Psoas muscle (tissue), 8 donors: ENCODE data around the gene TJP1. TPM values are rescaled to one million over a fixed set of nuclear protein-coding genes. Genes with fewer than 3 reads are reported as not detected.

Experiments
- ATAC-seq, 4 donors: fragments of 200-7000 bp; cut with Tn5 transposase; one replicate each; pipeline ENCODE4 v1.9.1; 2020; ENCODE audit warnings: moderate library complexity in 3 of 4, mild to moderate bottlenecking in 2 of 4
- DNase-seq, 2 donors: peaks; one replicate each; pipeline ENCODE4 v3.0.0-alpha.2; 2020
- H3K27ac ChIP-seq: fragments of 200-600 bp; one replicate; pipeline ENCODE4 v1.8.0; 2022
- H3K27me3 ChIP-seq, 3 donors: fragments of 200-600 bp in 1 of 3; one replicate each; pipeline versions ENCODE4 v1.6.1 to v1.8.0; 2013 to 2022; ENCODE audit warnings: low read length in 2 of 3, mild to moderate bottlenecking in 2 of 3, moderate library complexity in 1 of 3; ENCODE audit not compliant: insufficient read depth in 3 of 3
- H3K36me3 ChIP-seq, 2 donors: fragments of 200-600 bp in 1 of 2; one replicate each; pipeline versions ENCODE4 v1.6.1 to v1.8.0; 2013 to 2022; ENCODE audit warnings: low read depth in 1 of 2, mild to moderate bottlenecking in 1 of 2, moderate library complexity in 1 of 2; ENCODE audit not compliant: insufficient read depth in 1 of 2
- H3K4me1 ChIP-seq: fragments of 200-600 bp; one replicate; pipeline ENCODE4 v1.8.0; 2022
- H3K4me3 ChIP-seq: fragments of 200-600 bp; one replicate; pipeline ENCODE4 v1.8.0; 2022; ENCODE audit warnings: mild to moderate bottlenecking
- H3K9me3 ChIP-seq: fragments of 200-600 bp; one replicate; pipeline ENCODE4 v1.8.0; 2022
- WGBS, 3 donors: extraction: QIAGEN DNeasy Blood & Tissue Kit; methylation state at CpG; one replicate each; pipeline versions ENCODE4 v1.1.6 to v1.1.7; 2013; 5-methylcytosine and 5-hydroxymethylcytosine counted together
- intact Hi-C, 2 donors: fragments of 100-400 bp; cut with DNase I; formaldehyde crosslinking; loops; one replicate each; pipeline versions ENCODE4 v1.11.0 to v1.14.2; 2022
- polyA plus RNA-seq, 3 donors: library from polyadenylated mRNA; stranded (reverse); fragments of 200-250 nt; gene quantifications; one replicate each; pipeline ENCODE4 v1.2.3, GENCODE V29; 2013
- total RNA-seq, 4 donors: library from RNA; stranded (reverse); fragmentation: NEBNext Ultra II Directional in 2 of 4; extraction: Animal tissue kit (Norgen Biotek cat#: 25700) in 2 of 4; gene quantifications; one replicate each; pipeline versions ENCODE4 v1.2.1 to v1.2.4, GENCODE V29; 2021 to 2023
- TF ChIP-seq, protein P1 (sequence below): fragments of 200-600 bp; IDR thresholded peaks from one replicate; pipeline ENCODE4 v1.8.0; 2022; ENCODE audit warnings: antibody characterized with exemption
- donor health status: healthy with polysubstance abuse.
- donor health status: DM: no; HTN: no; CAD: no; lungs with moderate emphysema.
- donor health status: Bipolar disorder and iron deficiency.
- donor health status: healthy.
- donor health status: DM: yes; HTN: yes; CAD: no.
- donor health status: DM: no; HTN: no; CAD: no.
- donor health status: DM: no; HTN: no; CAD: no.
- donor health status: DM: yes; HTN: yes; CAD: no.

TJP1 gene
- total and polyA plus RNA-seq, 7 donors = 8.6 to 49.9 (median 32.6) TPM

DNA sequence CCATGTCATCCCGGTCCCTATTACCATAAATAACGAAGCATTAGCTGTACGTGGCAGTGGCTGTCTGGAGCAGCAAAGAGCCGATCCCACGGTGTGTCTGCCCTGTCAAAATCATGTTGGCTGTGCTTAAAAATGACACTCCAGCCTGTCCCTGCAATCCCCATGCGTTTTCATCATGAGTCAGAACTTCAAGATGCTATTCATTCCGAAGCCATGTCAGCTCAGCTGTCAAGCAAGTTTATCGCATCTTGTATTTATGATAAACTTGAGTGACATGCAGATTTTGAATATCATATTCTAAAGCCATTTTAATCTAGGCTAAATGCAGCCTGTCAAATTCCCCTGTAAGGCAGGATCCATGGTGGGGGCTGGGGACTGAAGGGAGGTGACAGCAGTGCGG, 152.4 kb downstream of the TJP1 start:
- ATAC-seq (no peak), DNase-seq (no peak)
- intact Hi-C loops = loop anchor here in 1 of 2 donors (10.0 kb wide), 2 partner anchors 265 to 405 kb away; no protein-coding TSS in a partner anchor
- H3K27ac ChIP-seq = no peak overlapping the region
- WGBS, 3 donors = 69 to 74% (median 70%) methylated on average over 9 of the region's 9 CpGs
- H3K4me1 ChIP-seq = no peaks in the 10 kb centered on the region
- H3K9me3 ChIP-seq = no peaks in the 10 kb centered on the region
- no peaks in the 10 kb centered on the region for H3K36me3 ChIP-seq
- TF ChIP-seq, protein P1, sequence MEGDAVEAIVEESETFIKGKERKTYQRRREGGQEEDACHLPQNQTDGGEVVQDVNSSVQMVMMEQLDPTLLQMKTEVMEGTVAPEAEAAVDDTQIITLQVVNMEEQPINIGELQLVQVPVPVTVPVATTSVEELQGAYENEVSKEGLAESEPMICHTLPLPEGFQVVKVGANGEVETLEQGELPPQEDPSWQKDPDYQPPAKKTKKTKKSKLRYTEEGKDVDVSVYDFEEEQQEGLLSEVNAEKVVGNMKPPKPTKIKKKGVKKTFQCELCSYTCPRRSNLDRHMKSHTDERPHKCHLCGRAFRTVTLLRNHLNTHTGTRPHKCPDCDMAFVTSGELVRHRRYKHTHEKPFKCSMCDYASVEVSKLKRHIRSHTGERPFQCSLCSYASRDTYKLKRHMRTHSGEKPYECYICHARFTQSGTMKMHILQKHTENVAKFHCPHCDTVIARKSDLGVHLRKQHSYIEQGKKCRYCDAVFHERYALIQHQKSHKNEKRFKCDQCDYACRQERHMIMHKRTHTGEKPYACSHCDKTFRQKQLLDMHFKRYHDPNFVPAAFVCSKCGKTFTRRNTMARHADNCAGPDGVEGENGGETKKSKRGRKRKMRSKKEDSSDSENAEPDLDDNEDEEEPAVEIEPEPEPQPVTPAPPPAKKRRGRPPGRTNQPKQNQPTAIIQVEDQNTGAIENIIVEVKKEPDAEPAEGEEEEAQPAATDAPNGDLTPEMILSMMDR = no peak
- no peak overlapping the region for H3K4me3 ChIP-seq
- peaks cover 0 to 18% (median under 1%) of the 10 kb centered on the region in 3 donors for H3K27me3 ChIP-seq

DNA sequence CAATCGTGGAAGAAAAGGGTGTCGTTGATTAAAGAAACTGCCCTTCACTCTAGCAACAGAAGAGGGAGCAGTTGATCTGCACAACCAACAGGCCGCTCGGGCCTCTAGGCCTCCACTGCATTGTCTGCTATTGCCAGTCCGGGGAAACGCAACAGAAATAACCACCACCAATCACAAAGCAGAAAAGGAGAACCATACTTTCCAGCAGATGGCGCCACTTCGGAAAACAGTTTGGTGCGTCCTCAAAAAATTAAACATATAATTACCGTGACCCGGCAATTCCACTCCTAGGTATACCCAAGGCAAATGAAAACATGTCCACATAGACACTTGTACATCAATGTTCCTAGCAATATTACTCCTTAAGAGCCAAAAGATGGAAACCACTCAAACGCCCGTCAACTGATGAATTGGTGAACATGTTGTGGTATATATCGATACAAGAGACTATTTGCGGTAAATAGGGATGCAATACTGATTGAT, 154.1 kb downstream of the TJP1 start:
- peak in 1 of 2 donors; percentile 31 for DNase-seq
- H3K27ac ChIP-seq = no peak overlapping the region
- ATAC-seq = peak in 1 of 4 donors; percentile 49
- H3K4me3 ChIP-seq = no peak overlapping the region
- 51 to 57% (median 56%) methylated on average over 15 of the region's 15 CpGs for WGBS, 3 donors
- peaks cover 0 to 6% (median 0%) of the 10 kb centered on the region in 3 donors for H3K27me3 ChIP-seq
- no peaks in the 10 kb centered on the region for H3K4me1 ChIP-seq
- TF ChIP-seq, protein P1 = peak; percentile 58
- H3K36me3 ChIP-seq = no peaks in the 10 kb centered on the region
- intact Hi-C loops = loop anchor here in 1 of 2 donors (10.0 kb wide), 2 partner anchors 267 to 407 kb away; no protein-coding TSS in a partner anchor
- H3K9me3 ChIP-seq = no peaks in the 10 kb centered on the region

DNA sequence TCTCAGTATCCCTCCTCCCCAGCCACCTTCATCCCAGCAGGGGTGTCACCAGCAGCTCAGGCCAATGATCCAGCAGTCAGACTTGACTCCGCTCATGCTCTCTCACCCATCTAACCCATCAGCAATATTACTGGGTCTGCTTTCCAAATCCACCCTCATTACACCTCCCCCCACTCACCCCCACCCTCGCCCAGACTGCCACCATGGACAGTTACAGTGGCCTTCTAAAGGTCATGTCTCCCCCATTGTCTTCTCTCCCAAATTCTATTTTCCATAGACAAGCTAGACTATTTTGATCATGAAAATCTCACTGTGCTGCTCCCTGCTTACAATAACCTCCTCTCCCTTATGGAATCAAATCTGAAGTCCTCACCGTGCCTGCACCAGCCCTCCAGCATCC, 156.0 kb downstream of the TJP1 start:
- intact Hi-C loops = loop anchor here in 1 of 2 donors (10.0 kb wide), 2 partner anchors 269 to 409 kb away; no protein-coding TSS in a partner anchor
- H3K36me3 ChIP-seq = no peaks in the 10 kb centered on the region
- WGBS, 3 donors = 91 to 95% (median 94%) methylated on average over 3 of the region's 3 CpGs
- H3K27me3 ChIP-seq = no peaks in the 10 kb centered on the region
- no peaks in the 10 kb centered on the region for H3K9me3 ChIP-seq
- no peak overlapping the region for H3K27ac ChIP-seq
- no peak for DNase-seq
- no peak for ATAC-seq
- no peak overlapping the region for H3K4me3 ChIP-seq
- TF ChIP-seq, protein P1 = no peak
- no peaks in the 10 kb centered on the region for H3K4me1 ChIP-seq

DNA sequence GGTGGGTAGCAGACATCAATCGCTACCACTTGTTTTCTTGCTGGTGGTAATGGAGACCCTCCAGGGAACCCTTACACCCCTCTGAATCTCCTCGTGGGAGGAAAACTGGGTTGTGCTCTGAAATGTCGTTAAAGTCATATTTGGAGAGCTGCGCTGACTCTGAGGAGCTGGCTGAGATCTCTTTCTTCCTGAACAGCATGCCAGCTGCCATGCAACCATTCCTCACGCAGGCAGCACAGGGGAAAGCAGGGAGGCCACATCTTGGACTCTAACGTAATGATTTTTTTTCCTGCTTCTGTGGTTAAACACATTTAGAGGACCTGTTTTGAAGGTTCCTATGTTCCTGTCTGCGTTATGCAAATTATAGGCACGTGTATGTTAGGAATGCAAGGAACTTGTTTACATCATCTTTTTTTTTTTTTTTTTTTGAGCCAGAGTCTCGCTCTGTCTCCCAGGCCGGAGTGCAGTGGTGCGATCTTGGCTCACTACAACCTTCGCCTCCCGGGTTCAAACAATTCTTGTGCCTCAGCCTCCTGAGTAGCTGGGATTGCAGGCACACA, 156.7 kb downstream of the TJP1 start:
- no peak for DNase-seq
- Histone ChIP-seq H3K4me1 (no peaks in the 10 kb centered on the region), H3K9me3 (no peaks in the 10 kb centered on the region), H3K4me3 (no peak overlapping the region), H3K27me3 (no peaks in the 10 kb centered on the region), H3K27ac (no peak overlapping the region), H3K36me3 (no peaks in the 10 kb centered on the region)
- TF ChIP-seq, protein P1 = no peak
- intact Hi-C loops = loop anchor here in 1 of 2 donors (10.0 kb wide), 2 partner anchors 269 to 409 kb away; no protein-coding TSS in a partner anchor
- 58 to 61% (median 60%) methylated on average over 13 of the region's 13 CpGs for WGBS, 3 donors
- no peak for ATAC-seq
